Endodermal cell (in vitro differentiated cells): ENCODE measurements around the gene MCL1. TPM values are rescaled to one million over a fixed set of nuclear protein-coding genes. Genes with fewer than 3 reads are reported as not detected.
A peak's percentile ranks its signal among the peaks of the same experiment; 100 is the strongest.
"Not testable (repeated sequence)": the region's sequence is repeated elsewhere in the genome, so short reads cannot be mapped to it uniquely, and the experiment has no call there.

Experiments used
- DNase-seq: peaks from one replicate; pipeline ENCODE4 v3.0.0-alpha.2; 2017
- H3K27ac ChIP-seq: 2 replicates; pipeline ENCODE4 v1.5.1; 2013; ENCODE audit warnings: mild to moderate bottlenecking, low read depth, low read length, moderate library complexity
- H3K27me3 ChIP-seq: 2 replicates; pipeline ENCODE4 v1.6.1; 2013; ENCODE audit warnings: mild to moderate bottlenecking, low read length, moderate library complexity; ENCODE audit not compliant: insufficient read depth, control insufficient read depth, poor library complexity, severe bottlenecking
- H3K36me3 ChIP-seq: 2 replicates; pipeline ENCODE4 v1.7.0; 2013; ENCODE audit warnings: mild to moderate bottlenecking, low read length, moderate library complexity; ENCODE audit not compliant: control insufficient read depth, insufficient read depth
- H3K4me1 ChIP-seq: one replicate; pipeline ENCODE4 v1.7.0; 2013; ENCODE audit warnings: low read length; ENCODE audit not compliant: control insufficient read depth, insufficient read depth
- H3K4me3 ChIP-seq: 2 replicates; pipeline ENCODE4 v1.5.1; 2013; ENCODE audit warnings: mild to moderate bottlenecking, low read length, moderate library complexity
- H3K9ac ChIP-seq: 2 replicates; pipeline ENCODE4 v1.6.1; 2013; ENCODE audit warnings: mild to moderate bottlenecking, low read length, moderate library complexity; ENCODE audit not compliant: poor library complexity, severe bottlenecking; ENCODE audit errors: extremely low read depth
- H3K9me3 ChIP-seq: 2 replicates; pipeline ENCODE4 v1.6.1; 2013; ENCODE audit warnings: mild to moderate bottlenecking, low read length, moderate library complexity; ENCODE audit not compliant: control insufficient read depth
- H3K27ac Mint-ChIP-seq: 2 replicates; pipeline ENCODE4 v1.8.0; 2020; ENCODE audit warnings: mixed read lengths
- H3K27me3 Mint-ChIP-seq: 2 replicates; pipeline ENCODE4 v1.8.0; 2021; ENCODE audit warnings: mild to moderate bottlenecking, mixed read lengths; ENCODE audit not compliant: insufficient read depth
- H3K36me3 Mint-ChIP-seq: 2 replicates; pipeline ENCODE4 v1.8.0; 2020; ENCODE audit warnings: low read depth, mixed read lengths
- H3K4me1 Mint-ChIP-seq: 2 replicates; pipeline ENCODE4 v1.8.0; 2020; ENCODE audit warnings: mixed read lengths
- H3K4me3 Mint-ChIP-seq: 2 replicates; pipeline ENCODE4 v1.8.0; 2020; ENCODE audit warnings: mild to moderate bottlenecking, moderate library complexity, mixed read lengths
- H3K9me3 Mint-ChIP-seq: 2 replicates; pipeline ENCODE4 v1.8.0; 2020; ENCODE audit warnings: mild to moderate bottlenecking, mixed read lengths
- CTCF ChIP-seq: fragments of 200-600 bp; sonication (generic); conservative IDR thresholded peaks from 2 replicates; pipeline ENCODE4 v1.5.0; 2021; ENCODE audit warnings: antibody characterized with exemption, mild to moderate bottlenecking
- WGBS, 2 experiments: methylation state at CpG; one replicate each; pipeline versions ENCODE4 v1.1.5 to v1.1.7; 2013; ENCODE audit warnings: missing lambda C conversion rate in 2 of 2, mixed read lengths in 1 of 2; ENCODE audit not compliant: insufficient coverage in 1 of 2, insufficient read length in 1 of 2; 5-methylcytosine and 5-hydroxymethylcytosine counted together
- total RNA-seq, 2 donors: library from RNA; stranded (reverse); fragmentation: NEBNext Ultra II Directional in 1 of 2; extraction: Animal tissue kit (Norgen Biotek cat#: 25700) in 1 of 2; gene quantifications; 2 replicates in 1 of 2; 3 replicates in 1 of 2; pipeline ENCODE4 v1.2.1, GENCODE V29; 2021

Gene MCL1
- total RNA-seq, 2 donors from 2014 or later: 133 to 173 TPM

GRCh38 chr1:150567341-150567716, 12.1 kb downstream of the MCL1 start:
- H3K27ac Mint-ChIP-seq: peak overlapping the region; percentile 95
- peaks cover 23% of the 10 kb centered on the region for H3K36me3 Mint-ChIP-seq
- WGBS, 2 experiments: 60 to 64% methylated on average over 1 to 3 of the region's 3 CpGs
- H3K27ac ChIP-seq: peak overlapping the region; percentile 99
- no peaks in the 10 kb centered on the region for H3K9me3 Mint-ChIP-seq
- H3K9ac ChIP-seq: peak overlapping the region; percentile 52
- H3K27me3 Mint-ChIP-seq: no peaks in the 10 kb centered on the region
- no peaks in the 10 kb centered on the region for H3K27me3 ChIP-seq
- peak overlapping the region; percentile 45 for H3K4me3 Mint-ChIP-seq
- peaks cover 12% of the 10 kb centered on the region for H3K4me1 ChIP-seq
- peaks cover 15% of the 10 kb centered on the region for H3K36me3 ChIP-seq
- peak overlapping the region; percentile 64 for H3K4me3 ChIP-seq
- no peak for TF ChIP-seq CTCF
- peak; percentile 51 for DNase-seq
- H3K4me1 Mint-ChIP-seq: peaks cover 52% of the 10 kb centered on the region
- no peaks in the 10 kb centered on the region for H3K9me3 ChIP-seq

GRCh38 chr1:150566589-150567340, 12.6 kb downstream of the MCL1 start:
- no peak for DNase-seq
- WGBS, 2 experiments: 91 to 96% methylated on average over 8 to 12 of the region's 12 CpGs
- Mint-ChIP-seq H3K4me3 (peak overlapping the region; percentile 45), H3K27ac (peak overlapping the region; percentile 95), H3K9me3 (no peaks in the 10 kb centered on the region), H3K27me3 (no peaks in the 10 kb centered on the region), H3K36me3 (peaks cover 17% of the 10 kb centered on the region), H3K4me1 (peaks cover 55% of the 10 kb centered on the region)
- Histone ChIP-seq H3K4me3 (peak overlapping the region; percentile 64), H3K9me3 (no peaks in the 10 kb centered on the region), H3K9ac (no peak overlapping the region), H3K27ac (peak overlapping the region; percentile 99), H3K27me3 (no peaks in the 10 kb centered on the region), H3K36me3 (peaks cover 9% of the 10 kb centered on the region), H3K4me1 (peaks cover 14% of the 10 kb centered on the region)
- no peak for TF ChIP-seq CTCF

GRCh38 chr1:150565240-150565991, 14.0 kb downstream of the MCL1 start:
- H3K27ac ChIP-seq, H3K4me3 ChIP-seq, H3K27me3 Mint-ChIP-seq, H3K9ac ChIP-seq, H3K27me3 ChIP-seq, DNase-seq, H3K4me3 Mint-ChIP-seq, H3K9me3 ChIP-seq, H3K36me3 ChIP-seq, H3K9me3 Mint-ChIP-seq, H3K36me3 Mint-ChIP-seq: not testable (repeated sequence)
- Mint-ChIP-seq H3K27ac (peak overlapping the region; percentile 52), H3K4me1 (peaks cover 62% of the 10 kb centered on the region)
- peaks cover 14% of the 10 kb centered on the region for H3K4me1 ChIP-seq
- 96% methylated on average over 9 to 14 of the region's 14 CpGs for WGBS, 2 experiments
